Cardiac fibroblast (primary cell): ENCODE data around the gene FASTKD3.

ENCODE experiments used
- DNase-seq, 2 donors: peaks; one replicate each; pipeline versions ENCODE4 v3.0.0 to v3.0.0-alpha.2; 2010; ENCODE audit warnings: low read depth in 2 of 2
- H3K4me3 ChIP-seq, 2 donors: replicated peaks in 1 of 2; 1 replicate in 1 of 2; 2 replicates in 1 of 2; pipeline ENCODE4 v1.5.1; 2011; ENCODE audit warnings: low read depth in 2 of 2, low read length in 2 of 2, mild to moderate bottlenecking in 2 of 2, moderate library complexity in 1 of 2
- CTCF ChIP-seq: IDR thresholded peaks from one replicate; pipeline ENCODE4 v1.5.1; 2011; ENCODE audit warnings: low read depth, mild to moderate bottlenecking, low read length, inconsistent platforms

Gene FASTKD3

GRCh38 chr5:7825630-7826029 lies 43.2 kb downstream of the FASTKD3 start:
- DNase-seq = no peak
- no peak overlapping the region for H3K4me3 ChIP-seq
- TF ChIP-seq CTCF = no peak

- TF ChIP-seq CTCF = no peak
- no peak for DNase-seq
Measured at GRCh38 chr5:7824995-7825394, 43.8 kb downstream of the FASTKD3 start.

GRCh38 chr5:7823594-7823993 lies 45.2 kb downstream of the FASTKD3 start:
- TF ChIP-seq CTCF = no peak
- no peak for DNase-seq
- H3K4me3 ChIP-seq = no peak overlapping the region

More at GRCh38 chr5:7824995-7825394, 43.8 kb downstream of the FASTKD3 start:
- H3K4me3 ChIP-seq = no peak overlapping the region

- TF ChIP-seq CTCF = no peak
- no peak overlapping the region for H3K4me3 ChIP-seq
- DNase-seq = no peak
Measured at GRCh38 chr5:7822449-7822848, 46.4 kb downstream of the FASTKD3 start.

- DNase-seq = no peak
- TF ChIP-seq CTCF = no peak
Measured at GRCh38 chr5:7816535-7816901, 52.3 kb downstream of the FASTKD3 start.

GRCh38 chr5:7815892-7816534 lies 52.8 kb downstream of the FASTKD3 start:
- no peak overlapping the region for H3K4me3 ChIP-seq
- peak; percentile 93 for TF ChIP-seq CTCF
- DNase-seq = peak; percentile 61 to 70

More at GRCh38 chr5:7816535-7816901, 52.3 kb downstream of the FASTKD3 start:
- H3K4me3 ChIP-seq = no peak overlapping the region

- H3K4me3 ChIP-seq = no peak overlapping the region
- TF ChIP-seq CTCF = no peak
- DNase-seq = no peak
Measured at GRCh38 chr5:7814816-7815215, 54.0 kb downstream of the FASTKD3 start.
